H9 (cell line): ENCODE results near the gene THAP3. TPM values are rescaled to one million over a fixed set of nuclear protein-coding genes. Genes with fewer than 3 reads are reported as not detected.

ENCODE experiments used
- DNase-seq: peaks from one replicate; pipeline ENCODE4 v3.0.0-alpha.2; 2017
- H2AFZ ChIP-seq: one replicate; pipeline ENCODE4 v1.6.1; 2013; ENCODE audit warnings: mild to moderate bottlenecking, low read length, control low read depth, moderate library complexity
- H2AK5ac ChIP-seq: 2 replicates; pipeline ENCODE4 v1.6.1; 2013; ENCODE audit warnings: low read length, control low read depth, mixed read lengths; ENCODE audit not compliant: insufficient read length
- H2BK120ac ChIP-seq: one replicate; pipeline ENCODE4 v1.6.1; 2013; ENCODE audit warnings: low read depth, mild to moderate bottlenecking, low read length, control low read depth, inconsistent platforms; ENCODE audit not compliant: poor library complexity, severe bottlenecking
- H2BK12ac ChIP-seq: 2 replicates; pipeline ENCODE4 v1.6.1; 2013; ENCODE audit warnings: low read length, control low read depth, mixed read lengths, low read depth; ENCODE audit not compliant: insufficient read length
- H2BK15ac ChIP-seq: 2 replicates; pipeline ENCODE4 v1.6.1; 2013; ENCODE audit warnings: low read depth, low read length, control low read depth
- H2BK20ac ChIP-seq: one replicate; pipeline ENCODE4 v1.6.1; 2013; ENCODE audit warnings: low read depth, mild to moderate bottlenecking, low read length, control low read depth, inconsistent platforms; ENCODE audit not compliant: poor library complexity, severe bottlenecking
- H2BK5ac ChIP-seq: 2 replicates; pipeline ENCODE4 v1.6.1; 2013; ENCODE audit warnings: low read length, control low read depth, mixed read lengths; ENCODE audit not compliant: insufficient read length
- H3K14ac ChIP-seq: 2 replicates; pipeline ENCODE4 v1.6.1; 2013; ENCODE audit warnings: low read length, control low read depth; ENCODE audit not compliant: insufficient read depth
- H3K18ac ChIP-seq: 2 replicates; pipeline ENCODE4 v1.6.1; 2013; ENCODE audit warnings: low read depth, mild to moderate bottlenecking, mixed read lengths, low read length, control low read depth; ENCODE audit not compliant: insufficient read length
- H3K23ac ChIP-seq: 2 replicates; pipeline ENCODE4 v1.6.1; 2013; ENCODE audit warnings: low read length, control low read depth, mixed read lengths, low read depth; ENCODE audit not compliant: insufficient read length
- H3K23me2 ChIP-seq: 2 replicates; pipeline ENCODE4 v1.6.1; 2013; ENCODE audit warnings: low read depth, mild to moderate bottlenecking, mixed read lengths, low read length, control low read depth; ENCODE audit not compliant: insufficient read length, poor library complexity, severe bottlenecking
- H3K27ac ChIP-seq: 2 replicates; pipeline ENCODE4 v1.5.1; 2013; ENCODE audit warnings: low read length, control low read depth, mixed read lengths, low read depth; ENCODE audit not compliant: insufficient read length
- H3K27me3 ChIP-seq: 2 replicates; pipeline ENCODE4 v1.6.1; 2013; ENCODE audit warnings: low read length, control low read depth, inconsistent platforms; ENCODE audit not compliant: insufficient read depth
- H3K4ac ChIP-seq: 2 replicates; pipeline ENCODE4 v1.6.1; 2013; ENCODE audit warnings: low read depth, mild to moderate bottlenecking, control low read depth, inconsistent platforms, low read length, moderate library complexity
- H3K4me1 ChIP-seq: 2 replicates; pipeline ENCODE4 v1.6.1; 2013; ENCODE audit warnings: low read length, control low read depth, inconsistent platforms; ENCODE audit not compliant: insufficient read depth
- H3K4me2 ChIP-seq: 2 replicates; pipeline ENCODE4 v1.6.1; 2013; ENCODE audit warnings: low read length, control low read depth, mixed read lengths; ENCODE audit not compliant: insufficient read length, insufficient read depth
- H3K56ac ChIP-seq: 2 replicates; pipeline ENCODE4 v1.6.1; 2013; ENCODE audit warnings: low read depth, mild to moderate bottlenecking, mixed read lengths, low read length, control low read depth; ENCODE audit not compliant: insufficient read length
- H3K79me1 ChIP-seq: 2 replicates; pipeline ENCODE4 v1.6.1; 2013; ENCODE audit warnings: low read depth, mild to moderate bottlenecking, moderate library complexity, low read length, control low read depth, inconsistent platforms; ENCODE audit not compliant: insufficient read depth, poor library complexity, severe bottlenecking
- H3K79me2 ChIP-seq: 2 replicates; pipeline ENCODE4 v1.6.1; 2013; ENCODE audit warnings: low read length, control low read depth, inconsistent platforms; ENCODE audit not compliant: insufficient read depth
- H3K9ac ChIP-seq: 2 replicates; pipeline ENCODE4 v1.6.1; 2013; ENCODE audit warnings: low read length, control low read depth, mixed read lengths; ENCODE audit not compliant: insufficient read length; ENCODE audit errors: extremely low read depth
- H3K9me3 ChIP-seq: one replicate; pipeline ENCODE4 v1.6.1; 2013; ENCODE audit warnings: low read depth, low read length, inconsistent platforms; ENCODE audit not compliant: control insufficient read depth
- H3T11ph ChIP-seq: one replicate; pipeline ENCODE4 v1.6.1; 2013; ENCODE audit warnings: mild to moderate bottlenecking, low read length, control low read depth, inconsistent platforms
- H4K20me1 ChIP-seq: one replicate; pipeline ENCODE4 v1.6.1; 2013; ENCODE audit not compliant: control insufficient read depth, insufficient read length, insufficient read depth
- H4K5ac ChIP-seq: 2 replicates; pipeline ENCODE4 v1.6.1; 2013; ENCODE audit warnings: low read depth, mild to moderate bottlenecking, mixed read lengths, low read length, control low read depth; ENCODE audit not compliant: insufficient read length
- H4K8ac ChIP-seq: replicated peaks from 2 replicates; pipeline ENCODE4 v1.6.1; 2013; ENCODE audit warnings: low read length, control low read depth, mixed read lengths, low read depth; ENCODE audit not compliant: insufficient read length
- H4K91ac ChIP-seq: 2 replicates; pipeline ENCODE4 v1.6.1; 2013; ENCODE audit warnings: low read depth, mild to moderate bottlenecking, moderate library complexity, mixed read lengths, low read length, control low read depth; ENCODE audit not compliant: insufficient read length
- H3K27ac Mint-ChIP-seq, 3 experiments: 2 replicates in 2 of 3; 3 replicates in 1 of 3; pipeline ENCODE4 v1.8.0; 2020 to 2021; ENCODE audit warnings: mixed read lengths in 3 of 3, mild to moderate bottlenecking in 1 of 3, moderate library complexity in 1 of 3
- H3K27me3 Mint-ChIP-seq: 2 replicates; pipeline ENCODE4 v1.8.0; 2021; ENCODE audit warnings: low read depth, mild to moderate bottlenecking, moderate library complexity, mixed read lengths
- H3K36me3 Mint-ChIP-seq, 3 experiments: 2 replicates in 2 of 3; 3 replicates in 1 of 3; pipeline ENCODE4 v1.8.0; 2020 to 2021; ENCODE audit warnings: low read depth in 3 of 3, mixed read lengths in 3 of 3; ENCODE audit not compliant: insufficient read depth in 1 of 3
- H3K4me1 Mint-ChIP-seq, 2 experiments: 2 replicates each; pipeline ENCODE4 v1.8.0; 2020; ENCODE audit warnings: mixed read lengths in 2 of 2
- H3K4me3 Mint-ChIP-seq, 2 experiments: 2 replicates in 1 of 2; 3 replicates in 1 of 2; pipeline ENCODE4 v1.8.0; 2020 to 2021; ENCODE audit warnings: mild to moderate bottlenecking in 2 of 2, mixed read lengths in 2 of 2, moderate library complexity in 1 of 2
- H3K9me3 Mint-ChIP-seq, 2 experiments: 2 replicates in 1 of 2; 3 replicates in 1 of 2; pipeline ENCODE4 v1.8.0; 2020; ENCODE audit warnings: mild to moderate bottlenecking in 2 of 2, mixed read lengths in 2 of 2, moderate library complexity in 1 of 2
- CTCF ChIP-seq: fragments of 200-600 bp; sonication (generic); conservative IDR thresholded peaks from 3 replicates; pipeline ENCODE4 v1.8.0; 2021; ENCODE audit warnings: antibody characterized with exemption, mild to moderate bottlenecking
- WGBS: extraction: QIAGEN DNeasy Blood & Tissue Kit; methylation state at CpG from one replicate; pipeline ENCODE4 v1.1.7; 2013; ENCODE audit warnings: missing lambda C conversion rate, low lambda C conversion rate, mixed read lengths; ENCODE audit not compliant: insufficient read length; ENCODE audit errors: extremely low coverage; 5-methylcytosine and 5-hydroxymethylcytosine counted together
- total RNA-seq: library from RNA; stranded (reverse); gene quantifications from 2 replicates; pipeline ENCODE4 v1.2.1, GENCODE V29; 2021

The THAP3 gene
- total RNA-seq, 1 experiment from 2014 or later, result 15.3 TPM

- Mint-ChIP-seq H3K36me3 (peaks cover 0 to 12% (median 2%) of the 10 kb centered on the region in 3 experiments; a peak in 4 of 7 replicates), H3K9me3 (no peaks in the 10 kb centered on the region; a peak in 1 of 5 replicates), H3K27me3 (peaks cover 11% of the 10 kb centered on the region), H3K27ac (peak within 1 kb of the TSS; percentile 82 to 96 (median 94); a peak in 5 of 7 replicates), H3K4me3 (peak within 1 kb of the TSS; percentile 92 to 95), H3K4me1 (peaks cover 15 to 17% of the 10 kb centered on the region in 2 experiments)
- H3K4me1 ChIP-seq, result no peaks in the 10 kb centered on the region; the same call in 1 of the 2 replicates
- H3K79me1 ChIP-seq, result peaks cover 4% of the 10 kb centered on the region
- H2BK20ac ChIP-seq, result no peak within 1 kb of the TSS
- H2AK5ac ChIP-seq, result no peak within 1 kb of the TSS
- H2BK12ac ChIP-seq, result no peak within 1 kb of the TSS
- H3K27me3 ChIP-seq, result no peaks in the 10 kb centered on the region
- H2BK5ac ChIP-seq, result no peak within 1 kb of the TSS
- H4K8ac ChIP-seq, result no peak within 1 kb of the TSS
- no peak within 1 kb of the TSS for H3T11ph ChIP-seq
- H3K4ac ChIP-seq, result no peak within 1 kb of the TSS
- H2AFZ ChIP-seq, result no peak within 1 kb of the TSS
- H2BK120ac ChIP-seq, result no peak within 1 kb of the TSS
- H3K23me2 ChIP-seq, result peaks cover 7% of the 10 kb centered on the region
- no peaks in the 10 kb centered on the region for H3K9me3 ChIP-seq
- H3K14ac ChIP-seq, result peak within 1 kb of the TSS; percentile 79
- no peak within 1 kb of the TSS for H4K91ac ChIP-seq
- no peak within 1 kb of the TSS for H3K27ac ChIP-seq
- no peak for TF ChIP-seq CTCF
- H3K23ac ChIP-seq, result no peak within 1 kb of the TSS
- no peak within 1 kb of the TSS for H4K5ac ChIP-seq
- no peak within 1 kb of the TSS for H2BK15ac ChIP-seq
- H3K18ac ChIP-seq, result peak within 1 kb of the TSS; percentile 78
- peak within 1 kb of the TSS; percentile 25 for H3K9ac ChIP-seq
- DNase-seq, result peak; percentile 98
- no peaks in the 10 kb centered on the region for H3K79me2 ChIP-seq
- H3K56ac ChIP-seq, result no peak within 1 kb of the TSS
- no peaks in the 10 kb centered on the region for H4K20me1 ChIP-seq
- H3K4me2 ChIP-seq, result peak within 1 kb of the TSS; percentile 60
- no CpG with 5 or more reads among the region's 58 CpGs for WGBS
Measured at GRCh38 chr1:6579374-6580118, 45.1 kb upstream of the THAP3 start, which contains the start of gene ZBTB48. ZBTB48 (plus strand) TSS chr1:6579994; CDS start chr1:6580610, 616 bp downstream.
